ENCODE data around the gene TNFRSF21.

DNA sequence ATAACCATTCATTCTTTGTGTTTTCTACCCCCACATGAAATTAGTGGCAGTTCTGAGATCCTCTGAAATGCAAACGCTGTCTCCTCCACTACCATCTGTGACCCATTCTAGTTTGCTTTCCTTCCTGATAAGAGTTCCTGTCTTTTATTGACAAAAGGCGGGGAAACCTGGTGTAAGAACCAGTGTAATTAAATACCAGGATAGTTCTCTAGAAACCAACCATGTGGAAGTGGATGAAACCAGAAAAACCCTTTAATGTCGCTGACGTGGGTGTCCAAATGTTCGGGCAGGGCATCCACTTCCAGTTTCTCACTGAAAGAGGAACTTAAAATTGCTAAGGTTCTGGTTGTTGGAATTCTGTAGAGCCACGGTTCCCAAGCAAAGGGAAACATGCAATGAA, 79.1 kb downstream of the TNFRSF21 start:
- TF ChIP-seq, protein P1, sequence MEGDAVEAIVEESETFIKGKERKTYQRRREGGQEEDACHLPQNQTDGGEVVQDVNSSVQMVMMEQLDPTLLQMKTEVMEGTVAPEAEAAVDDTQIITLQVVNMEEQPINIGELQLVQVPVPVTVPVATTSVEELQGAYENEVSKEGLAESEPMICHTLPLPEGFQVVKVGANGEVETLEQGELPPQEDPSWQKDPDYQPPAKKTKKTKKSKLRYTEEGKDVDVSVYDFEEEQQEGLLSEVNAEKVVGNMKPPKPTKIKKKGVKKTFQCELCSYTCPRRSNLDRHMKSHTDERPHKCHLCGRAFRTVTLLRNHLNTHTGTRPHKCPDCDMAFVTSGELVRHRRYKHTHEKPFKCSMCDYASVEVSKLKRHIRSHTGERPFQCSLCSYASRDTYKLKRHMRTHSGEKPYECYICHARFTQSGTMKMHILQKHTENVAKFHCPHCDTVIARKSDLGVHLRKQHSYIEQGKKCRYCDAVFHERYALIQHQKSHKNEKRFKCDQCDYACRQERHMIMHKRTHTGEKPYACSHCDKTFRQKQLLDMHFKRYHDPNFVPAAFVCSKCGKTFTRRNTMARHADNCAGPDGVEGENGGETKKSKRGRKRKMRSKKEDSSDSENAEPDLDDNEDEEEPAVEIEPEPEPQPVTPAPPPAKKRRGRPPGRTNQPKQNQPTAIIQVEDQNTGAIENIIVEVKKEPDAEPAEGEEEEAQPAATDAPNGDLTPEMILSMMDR (conservative IDR thresholded peaks at IDR 0.05 in 1 of 2, IDR thresholded peaks at IDR 0.05 in 1 of 2; ENCODE audit: extremely low read depth in 1 of 2, insufficient read depth in 1 of 2, low read depth in 1 of 2, low read length in 2 of 2): no peak
- no peak for TF ChIP-seq EZH2 (IDR thresholded peaks at IDR 0.05; ENCODE audit: borderline replicate concordance, low read length)

Measured in mammary epithelial cell (primary cell).